K562 (cell line): ENCODE data around the gene ICOSLG. TPM values are rescaled to one million over a fixed set of nuclear protein-coding genes. Genes with fewer than 3 reads are reported as not detected.

ENCODE experiments used
- ATAC-seq: fragments of 200-7000 bp; cut with Tn5 transposase; 3 replicates; pipeline ENCODE4 v1.9.1; 2020; ENCODE audit warnings: moderate library complexity
- BruUV-seq: library from RNA; stranded (reverse); fragments of 400-500 nt; replicated peaks from 2 replicates; lab custom pipeline; 2021; lab: Mats Ljungman, UMichigan
- CTCF ChIA-PET: fragments of 300-600 bp; formaldehyde crosslinking; extraction: SDS; loops from one replicate; lab custom pipeline; 2021; ENCODE audit warnings: low intra/inter-chr PET ratio; lab: Yijun Ruan, JAX
- POLR2A ChIA-PET: fragments of 300-600, 350-650 bp; sonication (Branson Sonifier 250); formaldehyde crosslinking; extraction: SDS; loops from one replicate; lab custom pipeline; 2021; ENCODE audit warnings: antibody characterized with exemption, inconsistent platforms; lab: Yijun Ruan, JAX
- DNase-seq, 4 experiments: peaks; one replicate each; pipeline versions ENCODE4 v3.0.0 to v3.0.0-alpha.2; 2011 to 2018; ENCODE audit warnings: low spot score in 3 of 4, mixed read lengths in 3 of 4; ENCODE audit errors: extremely low read depth in 1 of 4
- FAIRE-seq: peaks from 2 replicates; lab custom pipeline; 2011; peaks lifted over from hg19 to GRCh38; lab: Jason Lieb, UNC
- H2AFZ ChIP-seq: 2 replicates; pipeline ENCODE4 v1.6.0; 2011; ENCODE audit warnings: low read depth, low read length, control low read depth, inconsistent platforms
- H3K27ac ChIP-seq: fragments of 200-600 bp; 3 replicates; pipeline ENCODE4 v1.8.0; 2011; ENCODE audit warnings: low read depth, mild to moderate bottlenecking, control low read depth, inconsistent platforms, low read length, moderate library complexity, mixed read lengths; ENCODE audit errors: extremely low read depth
- H3K27me3 ChIP-seq, 2 experiments: fragments of 300-600 bp in 1 of 2; 2 replicates in 1 of 2; 3 replicates in 1 of 2; pipeline versions ENCODE4 v1.6.0 to v1.8.0; 2011; ENCODE audit warnings: inconsistent platforms in 2 of 2, low read length in 2 of 2, mild to moderate bottlenecking in 1 of 2, mixed read lengths in 1 of 2, moderate library complexity in 1 of 2; ENCODE audit not compliant: control insufficient read depth in 2 of 2, insufficient read depth in 2 of 2
- H3K36me3 ChIP-seq: fragments of 300-600 bp; 3 replicates; pipeline ENCODE4 v1.8.0; 2011; ENCODE audit warnings: mild to moderate bottlenecking, low read length, inconsistent platforms; ENCODE audit not compliant: control insufficient read depth, insufficient read depth
- H3K4me1 ChIP-seq, 2 experiments: fragments of 200-600 bp in 1 of 2; replicated peaks in 1 of 2; 2 replicates in 1 of 2; 3 replicates in 1 of 2; pipeline versions ENCODE4 v1.5.1 to v1.8.0; 2011; ENCODE audit warnings: inconsistent platforms in 2 of 2, low read length in 2 of 2, mild to moderate bottlenecking in 1 of 2, mixed read lengths in 1 of 2, moderate library complexity in 1 of 2; ENCODE audit not compliant: control insufficient read depth in 2 of 2, insufficient read depth in 2 of 2
- H3K4me2 ChIP-seq: 2 replicates; pipeline ENCODE4 v1.6.1; 2011; ENCODE audit warnings: low read length, control low read depth, inconsistent platforms, mixed read lengths; ENCODE audit not compliant: insufficient read depth
- H3K4me3 ChIP-seq: fragments of 200-600 bp; sonication (generic), shearing (Covaris generic); 2 replicates; pipeline ENCODE4 v1.5.1; 2016; ENCODE audit warnings: control low read depth, inconsistent platforms
- H3K79me2 ChIP-seq: fragments of 200-600 bp; 3 replicates; pipeline ENCODE4 v1.8.0; 2011; ENCODE audit warnings: low read length, inconsistent platforms; ENCODE audit not compliant: control insufficient read depth, insufficient read depth
- H3K9ac ChIP-seq, 2 experiments: 2 replicates each; pipeline versions ENCODE4 v1.6.0 to v1.6.1; 2011; ENCODE audit warnings: low read depth in 2 of 2, low read length in 2 of 2, control low read depth in 1 of 2, inconsistent platforms in 1 of 2, mild to moderate bottlenecking in 1 of 2, mixed read lengths in 1 of 2; ENCODE audit not compliant: insufficient read depth in 1 of 2
- H3K9me1 ChIP-seq: one replicate; pipeline ENCODE4 v1.6.0; 2011; ENCODE audit warnings: inconsistent platforms, mild to moderate bottlenecking, low read length, moderate library complexity; ENCODE audit not compliant: control insufficient read depth, insufficient read depth
- H3K9me3 ChIP-seq: replicated peaks from 2 replicates; pipeline ENCODE4 v1.5.1; 2011; ENCODE audit warnings: low read depth, low read length, inconsistent platforms; ENCODE audit not compliant: control insufficient read depth, insufficient read depth
- H4K20me1 ChIP-seq: replicated peaks from 2 replicates; pipeline ENCODE4 v1.6.1; 2011; ENCODE audit warnings: low read length, inconsistent platforms, mixed read lengths; ENCODE audit not compliant: control insufficient read depth, insufficient read depth
- CCNT2 ChIP-seq: IDR thresholded peaks from 2 replicates; pipeline ENCODE4 v1.6.1; 2011; ENCODE audit warnings: borderline replicate concordance, low read depth, mild to moderate bottlenecking, moderate library complexity, mixed read lengths, low read length; ENCODE audit not compliant: insufficient read length; ENCODE audit errors: extremely low read depth
- EZH2 ChIP-seq: IDR thresholded peaks from 2 replicates; pipeline ENCODE4 v1.6.1; 2012; ENCODE audit warnings: low read depth, mild to moderate bottlenecking, inconsistent platforms, low read length, borderline replicate concordance
- FOSL1 ChIP-seq: fragments of 200-800 bp; sonication (Bioruptor generic); conservative IDR thresholded peaks from 2 replicates; pipeline ENCODE4 v1.6.1; 2016; ENCODE audit warnings: missing genetic modification characterization, missing compliant biosample characterization
- GATAD2A ChIP-seq: fragments of 450-650 bp; IDR thresholded peaks from 2 replicates; pipeline ENCODE4 v1.6.1; 2017
- PATZ1 ChIP-seq: fragments of 250-450 bp; sonication (Bioruptor Pico); IDR thresholded peaks from 2 replicates; pipeline ENCODE4 v1.5.0; 2020; ENCODE audit warnings: mild to moderate bottlenecking, borderline replicate concordance
- ZZZ3 ChIP-seq: fragments of 450-650 bp; IDR thresholded peaks from 2 replicates; pipeline ENCODE4 v1.6.1; 2016; ENCODE audit warnings: antibody characterized with exemption, mild to moderate bottlenecking, moderate library complexity
- WGBS: fragments of 100-300 bp; shearing (Covaris generic); methylation state at CpG from one replicate; pipeline ENCODE4 v1.1.6; 2016; ENCODE audit warnings: low coverage, mixed read lengths; ENCODE audit not compliant: insufficient coverage; ENCODE audit errors: missing lambda C conversion rate; 5-methylcytosine and 5-hydroxymethylcytosine counted together
- in situ Hi-C: fragments of 300-500 bp; cut with MboI; formaldehyde crosslinking; loops from 4 replicates; pipeline ENCODE4 v1.15.0; 2018; ENCODE audit warnings: inconsistent platforms, mixed read lengths
- intact Hi-C: fragments of 100-400 bp; cut with micrococcal nuclease; formaldehyde crosslinking; loops from 2 replicates; pipeline ENCODE4 v1.14.2; 2022
- polyA plus RNA-seq, 8 experiments: library from polyadenylated mRNA; depleted of rRNA in 4 of 8; stranded (reverse) in 5 of 8; unstranded in 3 of 8; fragments of >200 nt; fragmentation: Nextera tagmentation in 2 of 8; fragmentation: Illumina TruSeq in 1 of 8; extraction: Ambion mirVana in 2 of 8; extraction: Trizol in 1 of 8; gene quantifications; 2 replicates each; pipeline versions ENCODE4 v1.2.1 to v1.2.3, GENCODE V29; 2011 to 2014; ENCODE audit warnings: inconsistent platforms in 1 of 8, missing spikeins in 1 of 8
- total RNA-seq, 7 experiments: library from RNA; depleted of rRNA in 6 of 7; stranded (reverse); fragments of >200 nt in 6 of 7; fragmentation: Illumina TruSeq in 2 of 7; extraction: Trizol in 2 of 7; gene quantifications; 2 replicates each; pipeline versions ENCODE4 v1.2.1 to v1.2.3, GENCODE V29; 2011 to 2021; ENCODE audit warnings: low replicate concordance in 1 of 7

The ICOSLG gene
- total and polyA plus RNA-seq, 9 of the 15 experiments (the other 6 are each of a cell fraction or from before 2014, with no cell fraction given): 0.01 to 1.4 (median 0.15) TPM

DNA sequence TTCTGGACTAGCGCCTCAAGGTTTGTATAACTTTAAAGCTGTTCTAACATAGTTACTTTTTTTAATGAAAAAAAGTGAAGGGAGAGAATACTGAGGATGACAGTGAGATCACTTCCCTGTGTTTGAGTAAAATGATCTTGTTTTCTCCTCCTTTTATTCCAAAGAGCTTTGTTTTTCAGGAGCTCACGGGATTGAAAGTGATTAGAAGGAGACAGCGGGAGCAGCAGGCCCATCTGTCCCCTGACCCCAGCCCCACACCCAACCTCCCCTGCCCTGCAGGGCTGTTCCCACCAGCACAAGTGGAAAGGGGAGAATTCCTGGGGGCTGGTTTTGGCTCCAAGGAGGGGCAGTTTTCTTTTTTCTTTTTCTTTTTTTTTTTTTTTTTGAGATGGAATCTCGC, 23.0 kb upstream of the ICOSLG start:
- H3K27me3 ChIP-seq: peaks cover 12 to 41% of the 10 kb centered on the region in 2 experiments; a peak in 4 of 5 replicates
- no peaks in the 10 kb centered on the region for H3K9me3 ChIP-seq
- intact Hi-C loops: no loop called here
- no peak for FAIRE-seq
- H3K9me1 ChIP-seq: no peaks in the 10 kb centered on the region
- H2AFZ ChIP-seq: no peak overlapping the region
- H3K79me2 ChIP-seq: no peaks in the 10 kb centered on the region
- H3K27ac ChIP-seq: no peak overlapping the region
- DNase-seq: no peak
- no peak overlapping the region for H3K4me3 ChIP-seq
- H3K4me1 ChIP-seq: peaks cover 0 to 22% of the 10 kb centered on the region in 2 experiments; a peak in 2 of 5 replicates
- TF ChIP-seq ZZZ3 (no peak), EZH2 (no peak), FOSL1 (no peak), CCNT2 (no peak), PATZ1 (CRISPR knock-in tag) (no peak), GATAD2A (no peak)
- ATAC-seq: no peak
- BruUV-seq: no TSS peak
- CTCF ChIA-PET: no interaction called here
- no peaks in the 10 kb centered on the region for H3K36me3 ChIP-seq
- peaks cover 10% of the 10 kb centered on the region for H4K20me1 ChIP-seq
- no peak overlapping the region for H3K9ac ChIP-seq
- WGBS: 20% methylated on average over 2 of the region's 4 CpGs
- in situ Hi-C loops: no loop called here
- H3K4me2 ChIP-seq: no peak overlapping the region
- POLR2A ChIA-PET: interaction anchor here (1.3 kb wide), 1 partner anchor 10 kb away, joined by 4 read pairs; no protein-coding TSS in a partner anchor
